Pancreas (tissue), 10 donors: ENCODE measurements around the gene IL13. TPM values are rescaled to one million over a fixed set of nuclear protein-coding genes. Genes with fewer than 3 reads are reported as not detected.
A peak's percentile ranks its signal among the peaks of the same experiment; 100 is the strongest.

ENCODE experiments used
- ATAC-seq, 4 donors: fragments of 200-7000 bp; cut with Tn5 transposase; one replicate each; pipeline versions ENCODE4 v1.8.0 to v1.9.1; 2020; ENCODE audit warnings: mild to moderate bottlenecking in 4 of 4, moderate library complexity in 4 of 4
- DNase-seq, 6 donors: peaks; one replicate each; pipeline ENCODE4 v3.0.0-alpha.2; 2020
- FAIRE-seq: peaks from 2 replicates; lab custom pipeline; 2012; peaks lifted over from hg19 to GRCh38; lab: Jason Lieb, UNC
- H3K27ac ChIP-seq, 4 donors: fragments of 200-600 bp; sonication (generic); 1 replicate in 3 of 4; 2 replicates in 1 of 4; pipeline versions ENCODE4 v1.5.0 to v1.8.0; 2020
- H3K27me3 ChIP-seq, 4 donors: fragments of 200-600 bp; one replicate each; pipeline ENCODE4 v1.8.0; 2021
- H3K36me3 ChIP-seq, 3 donors: fragments of 200-600 bp; sonication (generic) in 1 of 3; one replicate each; pipeline versions ENCODE4 v1.5.0 to v1.8.0; 2020 to 2021
- H3K4me1 ChIP-seq, 3 donors: fragments of 200-600 bp; one replicate each; pipeline ENCODE4 v1.8.0; 2021
- H3K4me3 ChIP-seq, 4 donors: fragments of 200-600 bp; sonication (generic) in 2 of 4; one replicate each; pipeline versions ENCODE4 v1.5.0 to v1.8.0; 2020 to 2021
- H3K9me3 ChIP-seq, 4 donors: fragments of 200-600 bp; one replicate each; pipeline ENCODE4 v1.8.0; 2021
- WGBS, 2 donors: extraction: QIAGEN DNeasy Blood & Tissue Kit; methylation state at CpG; one replicate each; pipeline ENCODE4 v1.1.7; 2013; 5-methylcytosine and 5-hydroxymethylcytosine counted together
- intact Hi-C, 3 donors: fragments of 100-400 bp; cut with DNase I; formaldehyde crosslinking; loops; one replicate each; pipeline versions ENCODE4 v1.11.1 to v1.14.2; 2022
- polyA plus RNA-seq, 2 donors: library from polyadenylated mRNA; stranded (reverse); fragments of 200-250 nt; gene quantifications; one replicate each; pipeline ENCODE4 v1.2.3, GENCODE V29; 2013
- total RNA-seq, 6 donors: library from RNA; stranded (reverse); fragmentation: NEBNext Ultra II Directional in 4 of 6; extraction: Animal tissue kit (Norgen Biotek cat#: 25700) in 4 of 6; gene quantifications; one replicate each; pipeline versions ENCODE4 v1.2.1 to v1.2.4, GENCODE V29; 2021 to 2023
- TF ChIP-seq, protein P1 (sequence below), 4 donors: fragments of 200-600 bp; sonication (generic) in 3 of 4; IDR thresholded peaks; one replicate each; pipeline versions ENCODE4 v1.5.0 to v1.8.0; 2021; ENCODE audit warnings: antibody characterized with exemption in 4 of 4
- donor health status: healthy with polysubstance abuse.
- donor health status: DM: no; HTN: no; CAD: no; lungs with moderate emphysema.
- donor health status: DM: no; HTN: no; CAD: no.
- donor health status: control.
- donor health status: control.
- donor health status: Bipolar disorder and iron deficiency.
- donor health status: DM: yes; HTN: yes; CAD: no.
- donor health status: DM: no; HTN: no; CAD: no.
- donor health status: DM: no; HTN: no; CAD: no.
- donor health status: DM: yes; HTN: yes; CAD: no.

Gene IL13
- total and polyA plus RNA-seq, 8 donors = 0.07 TPM; not detected in 7

DNA sequence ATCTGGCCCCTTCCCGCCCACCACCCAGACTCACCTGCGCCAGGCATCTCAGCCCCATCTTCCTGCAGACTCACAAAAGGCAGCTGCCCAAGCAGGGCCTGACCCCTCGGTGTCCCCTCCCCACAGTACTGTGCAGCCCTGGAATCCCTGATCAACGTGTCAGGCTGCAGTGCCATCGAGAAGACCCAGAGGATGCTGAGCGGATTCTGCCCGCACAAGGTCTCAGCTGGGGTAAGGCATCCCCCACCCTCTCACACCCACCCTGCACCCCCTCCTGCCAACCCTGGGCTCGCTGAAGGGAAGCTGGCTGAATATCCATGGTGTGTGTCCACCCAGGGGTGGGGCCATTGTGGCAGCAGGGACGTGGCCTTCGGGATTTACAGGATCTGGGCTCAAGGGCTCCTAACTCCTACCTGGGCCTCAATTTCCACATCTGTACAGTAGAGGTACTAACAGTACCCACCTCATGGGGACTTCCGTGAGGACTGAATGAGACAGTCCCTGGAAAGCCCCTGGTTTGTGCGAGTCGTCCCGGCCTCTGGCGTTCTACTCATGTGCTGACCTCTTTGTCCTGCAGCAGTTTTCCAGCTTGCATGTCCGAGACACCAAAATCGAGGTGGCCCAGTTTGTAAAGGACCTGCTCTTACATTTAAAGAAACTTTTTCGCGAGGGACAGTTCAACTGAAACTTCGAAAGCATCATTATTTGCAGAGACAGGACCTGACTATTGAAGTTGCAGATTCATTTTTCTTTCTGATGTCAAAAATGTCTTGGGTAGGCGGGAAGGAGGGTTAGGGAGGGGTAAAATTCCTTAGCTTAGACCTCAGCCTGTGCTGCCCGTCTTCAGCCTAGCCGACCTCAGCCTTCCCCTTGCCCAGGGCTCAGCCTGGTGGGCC lies 1.9 kb downstream of the IL13 start:
- no peak for FAIRE-seq
- Histone ChIP-seq H3K9me3 (no peaks in the 10 kb centered on the region), H3K36me3 (no peaks in the 10 kb centered on the region), H3K27me3 (peaks cover 0 to 9% (median 0%) of the 10 kb centered on the region in 4 donors), H3K4me3 (no peak overlapping the region), H3K4me1 (no peaks in the 10 kb centered on the region), H3K27ac (no peak overlapping the region)
- TF ChIP-seq, protein P1, sequence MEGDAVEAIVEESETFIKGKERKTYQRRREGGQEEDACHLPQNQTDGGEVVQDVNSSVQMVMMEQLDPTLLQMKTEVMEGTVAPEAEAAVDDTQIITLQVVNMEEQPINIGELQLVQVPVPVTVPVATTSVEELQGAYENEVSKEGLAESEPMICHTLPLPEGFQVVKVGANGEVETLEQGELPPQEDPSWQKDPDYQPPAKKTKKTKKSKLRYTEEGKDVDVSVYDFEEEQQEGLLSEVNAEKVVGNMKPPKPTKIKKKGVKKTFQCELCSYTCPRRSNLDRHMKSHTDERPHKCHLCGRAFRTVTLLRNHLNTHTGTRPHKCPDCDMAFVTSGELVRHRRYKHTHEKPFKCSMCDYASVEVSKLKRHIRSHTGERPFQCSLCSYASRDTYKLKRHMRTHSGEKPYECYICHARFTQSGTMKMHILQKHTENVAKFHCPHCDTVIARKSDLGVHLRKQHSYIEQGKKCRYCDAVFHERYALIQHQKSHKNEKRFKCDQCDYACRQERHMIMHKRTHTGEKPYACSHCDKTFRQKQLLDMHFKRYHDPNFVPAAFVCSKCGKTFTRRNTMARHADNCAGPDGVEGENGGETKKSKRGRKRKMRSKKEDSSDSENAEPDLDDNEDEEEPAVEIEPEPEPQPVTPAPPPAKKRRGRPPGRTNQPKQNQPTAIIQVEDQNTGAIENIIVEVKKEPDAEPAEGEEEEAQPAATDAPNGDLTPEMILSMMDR (IDR thresholded peaks at IDR 0.05) = no peak
- intact Hi-C loops = no loop called here
- no peak for DNase-seq
- 88 to 92% methylated on average over 23 of the region's 23 CpGs for WGBS, 2 donors
- no peak for ATAC-seq

DNA sequence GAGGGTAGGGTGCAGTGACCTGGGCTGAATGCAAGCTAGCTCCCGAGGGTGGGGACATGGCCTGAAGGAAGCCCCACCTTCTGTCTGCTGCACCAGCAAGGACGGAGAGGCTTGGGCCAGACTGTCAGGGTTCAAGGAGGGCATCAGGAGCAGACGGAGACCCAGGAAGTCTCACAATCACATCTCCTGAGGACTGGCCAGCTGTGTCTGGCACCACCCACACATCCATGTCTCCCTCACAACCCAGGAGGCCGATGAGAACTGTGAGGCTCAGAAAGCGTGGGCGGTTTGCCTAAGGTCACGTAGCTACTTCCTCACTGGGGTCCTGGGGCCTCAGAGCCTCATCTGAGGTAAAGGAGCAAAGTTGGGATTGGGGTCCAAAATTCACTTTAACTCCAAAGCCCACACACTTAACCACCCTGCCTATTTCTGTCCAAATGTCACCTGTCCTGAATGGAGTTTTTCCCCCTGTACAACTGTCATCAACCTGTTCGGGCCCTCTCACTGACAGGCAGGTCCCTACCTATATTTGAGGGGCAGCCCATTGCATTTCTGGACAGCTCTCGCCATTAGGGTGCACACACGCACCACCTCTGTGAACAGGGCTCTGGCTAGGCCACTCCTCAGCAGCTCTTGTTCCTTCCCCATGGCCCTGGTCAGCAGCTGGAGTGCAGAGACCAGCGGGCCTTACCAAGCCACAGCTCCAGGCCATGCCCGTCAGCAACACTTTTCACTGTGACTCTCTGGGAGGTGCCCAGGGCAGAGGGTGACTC lies 3.4 kb downstream of the IL13 start:
- Histone ChIP-seq H3K27me3 (peaks cover 0 to 2% (median 0%) of the 10 kb centered on the region in 4 donors), H3K4me1 (no peaks in the 10 kb centered on the region), H3K4me3 (no peak overlapping the region), H3K27ac (no peak overlapping the region), H3K36me3 (no peaks in the 10 kb centered on the region), H3K9me3 (no peaks in the 10 kb centered on the region)
- no peak for DNase-seq
- no peak for ATAC-seq
- 75 to 79% methylated on average over 12 of the region's 12 CpGs for WGBS, 2 donors
- TF ChIP-seq, protein P1 (IDR thresholded peaks at IDR 0.05) = no peak
- intact Hi-C loops = no loop called here
- FAIRE-seq = no peak

DNA sequence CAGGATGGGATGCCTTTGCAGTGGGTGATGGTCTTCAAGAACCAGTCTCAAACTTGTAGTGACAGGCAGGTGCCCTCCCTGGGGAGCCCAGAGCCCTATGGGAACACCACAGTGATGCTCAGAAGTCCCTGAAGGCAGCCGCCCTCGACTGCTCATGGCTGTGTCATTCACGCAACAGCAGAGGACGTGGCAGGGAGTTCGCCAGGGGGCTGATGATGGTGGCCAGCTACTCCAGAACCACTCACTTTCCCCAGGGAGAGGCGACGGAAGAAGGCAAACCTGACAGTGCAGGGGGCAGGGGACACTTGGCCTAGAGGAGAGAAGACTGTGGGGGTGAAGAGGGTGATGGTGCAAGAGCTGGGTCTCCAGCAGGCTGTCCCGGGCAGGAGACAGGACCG lies 4.0 kb downstream of the IL13 start:
- H3K4me1 ChIP-seq = no peaks in the 10 kb centered on the region
- 88 to 92% methylated on average over 9 of the region's 9 CpGs for WGBS, 2 donors

DNA sequence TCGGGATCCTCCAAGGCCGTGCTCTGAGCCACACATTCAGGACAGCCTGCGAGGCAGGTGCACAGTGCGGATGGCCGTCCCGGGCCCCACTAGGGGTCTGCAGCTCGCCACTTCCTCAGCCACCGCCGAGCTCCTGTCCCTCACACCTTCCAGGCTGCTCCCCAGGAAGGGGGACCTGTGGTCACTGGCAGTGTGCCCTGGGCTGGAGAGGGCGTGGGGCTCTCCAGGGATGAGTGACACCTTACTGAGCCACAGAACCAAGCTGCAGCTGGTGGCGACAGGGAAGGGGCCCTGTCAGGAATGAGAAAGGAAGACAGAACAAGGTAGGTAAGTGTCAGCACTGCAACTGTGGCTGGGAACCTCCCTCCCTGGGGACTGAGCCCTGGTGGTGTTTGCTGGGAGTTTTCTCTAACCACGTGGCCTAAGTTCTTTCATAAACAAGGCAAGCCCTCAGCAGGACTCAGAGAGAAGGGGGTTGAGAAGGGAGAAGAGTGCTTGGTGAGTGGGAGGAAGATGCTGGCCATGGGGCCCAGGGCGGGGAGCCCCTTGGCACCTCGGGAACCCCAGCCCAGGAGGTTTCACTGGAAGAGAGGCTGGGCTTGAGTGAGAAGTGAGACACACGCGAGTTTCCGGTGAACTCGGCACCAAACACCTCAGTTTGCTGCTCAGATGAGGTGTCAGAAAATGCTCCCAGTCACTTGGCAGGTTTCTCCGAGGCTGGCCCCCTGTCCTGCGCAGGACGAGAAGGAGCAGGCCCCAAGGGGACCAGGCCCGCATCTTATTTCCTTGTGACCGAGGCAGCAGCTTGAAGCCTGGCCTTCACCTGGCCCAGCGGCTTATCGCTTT lies 5.2 kb downstream of the IL13 start:
- TF ChIP-seq, protein P1 (IDR thresholded peaks at IDR 0.05) = no peak
- H3K27me3 ChIP-seq = no peaks in the 10 kb centered on the region
- intact Hi-C loops = no loop called here
- no peak for FAIRE-seq
- ATAC-seq = peak in 1 of 4 donors; percentile 17
- no peaks in the 10 kb centered on the region for H3K4me1 ChIP-seq
- H3K36me3 ChIP-seq = no peaks in the 10 kb centered on the region
- no peak overlapping the region for H3K27ac ChIP-seq
- no peak overlapping the region for H3K4me3 ChIP-seq
- WGBS, 2 donors = 72% methylated on average over 25 of the region's 25 CpGs
- no peak for DNase-seq
- no peaks in the 10 kb centered on the region for H3K9me3 ChIP-seq

More for the DNA sequence above, 4.0 kb downstream of the IL13 start:
- no peak for FAIRE-seq
- TF ChIP-seq, protein P1 (IDR thresholded peaks at IDR 0.05) = no peak
- intact Hi-C loops = no loop called here
- no peaks in the 10 kb centered on the region for H3K27me3 ChIP-seq
- no peaks in the 10 kb centered on the region for H3K36me3 ChIP-seq
- H3K27ac ChIP-seq = no peak overlapping the region
- no peak for ATAC-seq
- H3K4me3 ChIP-seq = no peak overlapping the region
- no peak for DNase-seq
- no peaks in the 10 kb centered on the region for H3K9me3 ChIP-seq
